Left lung (tissue), 10 donors: ENCODE results near the gene ATXN1L. TPM values are rescaled to one million over a fixed set of nuclear protein-coding genes. Genes with fewer than 3 reads are reported as not detected.
"Not testable (repeated sequence)": the region's sequence is repeated elsewhere in the genome, so short reads cannot be mapped to it uniquely, and the experiment has no call there.

Experiments used
- ATAC-seq: fragments of 200-7000 bp; cut with Tn5 transposase; one replicate; pipeline ENCODE4 v1.9.1; 2020; ENCODE audit warnings: moderate library complexity
- DNase-seq, 4 donors: peaks; one replicate each; pipeline ENCODE4 v3.0.0-alpha.2; 2013 to 2020
- H3K27ac ChIP-seq, 2 donors: fragments of 200-600 bp; sonication (generic) in 1 of 2; one replicate each; pipeline versions ENCODE4 v1.5.0 to v1.8.0; 2020 to 2021
- H3K27me3 ChIP-seq, 2 donors: fragments of 200-600 bp; sonication (generic) in 1 of 2; one replicate each; pipeline versions ENCODE4 v1.5.0 to v1.8.0; 2020 to 2021
- H3K36me3 ChIP-seq, 2 donors: fragments of 200-600 bp; sonication (generic) in 1 of 2; one replicate each; pipeline versions ENCODE4 v1.5.0 to v1.8.0; 2020 to 2021
- H3K4me1 ChIP-seq, 2 donors: fragments of 200-600 bp; one replicate each; pipeline ENCODE4 v1.8.0; 2021
- H3K4me3 ChIP-seq, 2 donors: fragments of 200-600 bp; sonication (generic) in 1 of 2; one replicate each; pipeline versions ENCODE4 v1.5.0 to v1.8.0; 2020 to 2021; ENCODE audit warnings: mild to moderate bottlenecking in 1 of 2
- H3K9me3 ChIP-seq, 2 donors: fragments of 200-600 bp; sonication (generic) in 1 of 2; one replicate each; pipeline versions ENCODE4 v1.5.0 to v1.8.0; 2020 to 2021
- CTCF ChIP-seq, 2 donors: fragments of 200-600 bp; sonication (generic) in 1 of 2; IDR thresholded peaks; one replicate each; pipeline versions ENCODE4 v1.5.0 to v1.8.0; 2021; ENCODE audit warnings: antibody characterized with exemption in 2 of 2
- intact Hi-C, 2 donors: fragments of 100-400 bp; cut with DNase I; formaldehyde crosslinking; loops; one replicate each; pipeline versions ENCODE4 v1.11.2 to v1.14.2; 2022
- polyA plus RNA-seq, 6 donors: library from polyadenylated mRNA; unstranded; fragments of 120-200 nt; gene quantifications; one replicate each; pipeline ENCODE4 v1.2.1, GENCODE V29; 2013; ENCODE audit not compliant: insufficient read length in 6 of 6
- total RNA-seq, 2 donors: library from RNA; stranded (reverse); fragmentation: NEBNext Ultra II Directional; extraction: Animal tissue kit (Norgen Biotek cat#: 25700); gene quantifications; one replicate each; pipeline ENCODE4 v1.2.1, GENCODE V29; 2021
- donor health status: DM: no; HTN: yes; CAD: no.
- donor health status: DM: no; HTN: no; CAD: no.

ATXN1L gene
- total and polyA plus RNA-seq, 8 donors = 22.8 to 32.9 (median 30.0) TPM

GRCh38 chr16:71830359-71830758 lies 15.4 kb upstream of the ATXN1L start:
- DNase-seq (no peak), ATAC-seq (peak; percentile 27)
- no peaks in the 10 kb centered on the region for H3K9me3 ChIP-seq
- H3K4me3 ChIP-seq = no peak overlapping the region
- no peak overlapping the region for H3K27ac ChIP-seq
- H3K27me3 ChIP-seq = no peaks in the 10 kb centered on the region
- no peaks in the 10 kb centered on the region for H3K36me3 ChIP-seq
- no peak for TF ChIP-seq CTCF (IDR thresholded peaks at IDR 0.05)
- no peaks in the 10 kb centered on the region for H3K4me1 ChIP-seq
- intact Hi-C loops = no loop called here

GRCh38 chr16:71831698-71832097 lies 14.1 kb upstream of the ATXN1L start:
- ATAC-seq, H3K36me3 ChIP-seq, H3K27me3 ChIP-seq, DNase-seq, intact Hi-C loops, H3K4me3 ChIP-seq, H3K27ac ChIP-seq, H3K4me1 ChIP-seq, H3K9me3 ChIP-seq: not testable (repeated sequence)

- H3K27me3 ChIP-seq, H3K27ac ChIP-seq, H3K4me3 ChIP-seq, ATAC-seq, H3K36me3 ChIP-seq, H3K4me1 ChIP-seq, H3K9me3 ChIP-seq, DNase-seq, intact Hi-C loops: not testable (repeated sequence)
Observed at GRCh38 chr16:71832112-71832511, 13.7 kb upstream of the ATXN1L start.

GRCh38 chr16:71834291-71834690 lies 11.5 kb upstream of the ATXN1L start:
- Histone ChIP-seq H3K9me3 (no peaks in the 10 kb centered on the region), H3K27ac (no peak overlapping the region), H3K4me1 (no peaks in the 10 kb centered on the region), H3K36me3 (no peaks in the 10 kb centered on the region), H3K4me3 (no peak overlapping the region), H3K27me3 (no peaks in the 10 kb centered on the region)
- no peak for TF ChIP-seq CTCF (IDR thresholded peaks at IDR 0.05)
- ATAC-seq = no peak
- no peak for DNase-seq
- intact Hi-C loops = no loop called here

- DNase-seq (no peak), ATAC-seq (no peak)
- no peaks in the 10 kb centered on the region for H3K4me1 ChIP-seq
- intact Hi-C loops = no loop called here
- no peaks in the 10 kb centered on the region for H3K36me3 ChIP-seq
- H3K27ac ChIP-seq = no peak overlapping the region
- no peaks in the 10 kb centered on the region for H3K27me3 ChIP-seq
- no peaks in the 10 kb centered on the region for H3K9me3 ChIP-seq
- H3K4me3 ChIP-seq = no peak overlapping the region
- TF ChIP-seq CTCF (IDR thresholded peaks at IDR 0.05) = no peak
Observed at GRCh38 chr16:71837150-71837549, 8.6 kb upstream of the ATXN1L start.

GRCh38 chr16:71840052-71840451 lies 5.7 kb upstream of the ATXN1L start:
- DNase-seq (no peak), ATAC-seq (no peak)
- Histone ChIP-seq H3K36me3 (no peaks in the 10 kb centered on the region), H3K27me3 (no peaks in the 10 kb centered on the region), H3K9me3 (no peaks in the 10 kb centered on the region), H3K4me1 (peaks cover 0 to 1% of the 10 kb centered on the region in 2 donors), H3K27ac (no peak overlapping the region), H3K4me3 (no peak overlapping the region)
- intact Hi-C loops = no loop called here
- no peak for TF ChIP-seq CTCF (IDR thresholded peaks at IDR 0.05)
